Hematopoietic multipotent progenitor cell treated with erythropoietin and hydrocortisone succinate and interleukin-3 and kit ligand, for 17 days (in vitro differentiated cells): ENCODE measurements around the gene CDHR2.

Source experiments
- DNase-seq: peaks from one replicate; pipeline ENCODE4 v3.0.0-alpha.2; 2015; ENCODE audit warnings: low spot score

CDHR2 gene

DNA sequence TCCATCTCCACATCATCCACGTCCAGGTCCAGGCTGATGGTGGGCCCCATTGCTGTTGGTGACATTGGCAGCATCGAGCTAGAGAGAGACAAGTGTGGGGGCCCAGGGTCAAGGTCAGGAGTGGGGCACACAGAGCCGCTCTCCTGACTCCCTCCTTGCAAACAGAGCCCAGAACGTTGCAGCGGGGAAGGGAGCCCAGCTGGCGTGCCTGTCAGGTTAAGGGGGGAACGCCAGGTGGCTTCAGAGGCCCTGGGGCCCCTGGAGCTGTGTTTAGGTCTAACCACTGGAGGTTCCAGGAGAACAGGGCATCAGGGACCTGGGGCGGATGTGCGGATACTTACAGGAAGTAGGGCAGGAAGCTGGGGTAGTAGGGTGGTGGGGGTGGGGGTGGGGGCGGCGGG lies 19.4 kb upstream of the CDHR2 start:
- no peak for DNase-seq

DNA sequence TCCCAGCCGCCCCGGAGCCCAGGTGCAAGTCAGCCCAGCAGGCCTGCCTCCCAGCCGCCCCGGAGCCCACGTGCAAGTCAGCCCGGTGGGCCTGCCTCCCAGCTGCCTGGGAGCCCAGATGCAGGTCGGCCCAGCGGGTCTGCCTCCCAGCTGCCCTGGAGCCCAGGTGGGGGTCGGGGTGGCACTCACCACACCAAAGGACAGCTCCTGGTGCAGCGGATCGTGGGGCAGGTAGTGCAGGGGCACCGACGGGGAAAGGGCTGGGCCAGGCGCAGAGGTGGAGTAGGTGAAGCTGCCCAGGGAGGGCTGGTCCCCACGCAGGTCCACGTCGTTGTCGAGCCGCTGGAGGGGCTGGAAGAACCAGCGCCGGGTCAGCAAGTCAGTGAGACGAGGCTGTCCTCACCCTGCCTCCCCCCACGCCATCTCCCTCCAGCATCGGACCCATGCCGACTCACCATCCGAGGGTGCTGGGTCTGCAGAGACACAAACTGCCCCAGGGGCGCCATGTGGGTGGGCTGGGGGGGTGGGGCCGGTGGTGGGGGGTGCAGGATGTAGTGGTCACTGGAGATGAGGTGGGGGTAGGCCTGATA lies 18.7 kb upstream of the CDHR2 start:
- no peak for DNase-seq

DNA sequence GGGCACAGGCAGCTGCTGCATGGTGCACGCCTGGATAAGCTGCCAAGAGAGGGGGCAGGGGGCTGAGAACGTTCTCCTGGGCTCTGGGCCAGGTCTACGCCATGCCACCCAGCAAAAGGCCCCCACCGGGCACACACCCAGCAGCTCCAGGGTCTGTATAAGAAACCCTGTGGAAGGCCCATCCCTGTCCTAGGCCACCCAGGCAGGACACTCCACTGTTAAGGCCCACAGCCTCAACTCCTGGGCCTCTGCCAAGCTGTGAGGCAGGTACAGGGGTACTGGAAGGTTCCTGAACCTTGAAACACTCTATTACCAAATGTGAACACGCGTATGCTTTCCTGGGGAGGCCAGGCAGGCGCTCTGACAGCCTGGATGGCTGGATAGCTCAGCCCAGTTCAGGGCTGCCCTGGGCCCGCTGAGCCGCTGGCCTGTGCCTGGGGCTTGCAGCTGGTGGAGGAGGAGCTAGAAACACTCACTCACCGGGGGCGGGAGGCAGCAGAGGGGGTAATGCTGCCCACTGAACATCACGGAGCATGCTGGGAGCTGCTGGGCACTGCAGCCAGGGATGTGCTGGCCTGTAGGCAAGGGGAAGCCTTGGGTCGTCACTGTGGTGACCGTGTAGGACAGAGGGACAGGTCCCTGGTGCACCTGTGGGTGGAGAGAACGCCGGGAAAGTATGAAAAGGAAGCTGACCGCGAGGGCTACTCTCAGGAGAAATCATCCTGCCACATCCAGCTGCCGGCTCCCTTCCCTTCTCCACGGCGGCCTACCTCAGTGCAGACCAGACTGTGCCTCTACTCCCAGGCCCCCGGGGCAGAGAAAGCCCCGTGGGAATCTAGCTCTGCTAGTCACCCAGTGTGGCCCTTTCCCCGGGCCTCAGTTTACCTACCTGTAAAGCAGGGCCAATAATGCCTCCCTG lies 17.9 kb upstream of the CDHR2 start:
- no peak for DNase-seq

DNA sequence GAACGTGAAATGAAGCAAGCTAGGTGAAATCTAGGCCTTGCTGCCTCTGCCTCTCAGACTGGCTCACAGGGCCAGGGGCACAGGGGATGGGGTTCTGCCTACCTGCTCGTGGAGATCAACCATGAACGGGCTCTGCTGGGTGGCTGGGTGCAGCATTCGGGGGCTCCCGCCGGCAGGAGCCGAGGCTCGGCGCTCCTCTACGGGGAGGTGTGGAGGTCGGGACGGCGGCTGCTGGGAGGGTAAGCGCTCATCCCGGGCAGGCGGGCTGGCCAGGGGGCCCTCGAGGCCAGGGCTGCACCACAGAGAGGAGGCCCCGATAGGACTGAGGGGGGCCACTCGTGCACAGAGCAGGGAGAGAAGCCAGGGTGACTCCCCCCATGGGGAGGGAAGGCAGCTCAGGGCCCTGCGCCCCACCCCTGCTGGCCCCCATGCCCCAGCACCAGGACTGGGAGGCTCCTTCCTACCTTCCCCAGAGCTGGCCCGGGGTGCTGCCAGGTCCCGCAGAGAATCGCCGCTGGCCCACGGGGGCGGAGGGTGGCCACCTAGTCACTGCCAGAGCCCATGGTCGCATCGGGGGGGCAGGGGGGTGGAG lies 17.1 kb upstream of the CDHR2 start:
- no peak for DNase-seq

- DNase-seq: no peak
These were observed 16.3 kb upstream of the CDHR2 start for GRCh38 chr5:176532795-176533194.

- DNase-seq: no peak
These were observed 15.8 kb upstream of the CDHR2 start for GRCh38 chr5:176533390-176533789.

DNA sequence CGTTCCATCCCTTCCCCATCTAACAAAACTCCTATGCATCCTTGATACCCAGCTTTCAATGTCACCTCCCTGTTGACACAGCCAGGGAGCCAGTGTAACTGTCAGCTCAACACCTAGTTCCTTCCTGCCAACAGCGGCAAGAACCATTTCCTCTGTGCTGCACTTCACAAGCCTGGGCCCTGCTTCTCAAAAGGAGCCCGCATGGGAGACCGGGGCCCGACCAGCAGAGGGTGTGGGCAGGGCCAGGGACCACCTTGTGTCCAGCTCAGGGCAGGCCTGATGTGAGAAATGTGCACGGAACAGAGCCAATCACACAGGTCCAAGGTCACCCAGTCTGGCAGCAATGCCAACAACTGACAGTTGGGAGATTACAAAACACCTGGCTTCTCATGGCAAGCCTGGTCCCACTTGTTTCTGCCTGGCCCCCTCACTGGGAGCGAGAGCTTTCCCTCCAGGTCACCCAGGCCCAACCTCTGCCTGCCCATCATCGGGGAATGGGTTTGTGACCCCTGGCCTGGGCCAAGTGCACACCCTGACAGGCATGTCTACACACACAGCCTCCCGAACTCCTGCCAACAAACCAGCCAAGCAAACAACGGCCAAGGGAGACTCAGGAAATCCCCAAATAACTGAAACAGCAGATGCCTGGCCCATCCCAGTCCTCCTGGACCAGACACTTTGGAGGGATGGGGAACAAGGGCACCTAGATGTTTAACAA lies 15.1 kb upstream of the CDHR2 start:
- DNase-seq: no peak

GRCh38 chr5:176534640-176535039 lies 14.5 kb upstream of the CDHR2 start:
- no peak for DNase-seq

GRCh38 chr5:176535101-176535663 lies 14.0 kb upstream of the CDHR2 start:
- DNase-seq: peak; percentile 55

DNA sequence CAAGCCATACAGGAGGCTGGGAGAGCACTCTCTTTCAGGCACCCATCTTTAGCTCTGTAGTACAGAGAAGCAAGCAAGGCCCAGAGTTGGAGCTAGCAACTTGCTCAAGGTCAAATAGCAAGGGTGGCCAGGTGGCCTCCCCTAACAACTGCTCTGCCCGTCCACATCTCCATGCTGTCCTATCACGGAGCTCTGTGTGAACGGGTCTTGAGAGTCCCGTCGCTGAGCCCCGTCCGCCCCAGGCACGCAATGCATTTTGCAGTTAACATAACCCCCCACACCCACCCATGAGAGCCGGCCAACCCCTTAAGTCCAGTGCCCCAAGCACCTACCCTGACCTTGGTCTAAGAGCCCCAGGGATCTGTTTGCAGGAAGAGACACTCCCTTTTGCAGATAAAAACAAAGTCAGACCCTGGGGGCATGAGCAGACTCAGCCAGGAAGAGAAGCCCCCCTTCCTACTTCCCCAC lies 13.4 kb upstream of the CDHR2 start:
- no peak for DNase-seq

GRCh38 chr5:176536132-176536901 lies 12.8 kb upstream of the CDHR2 start:
- peak; percentile 32 for DNase-seq

DNA sequence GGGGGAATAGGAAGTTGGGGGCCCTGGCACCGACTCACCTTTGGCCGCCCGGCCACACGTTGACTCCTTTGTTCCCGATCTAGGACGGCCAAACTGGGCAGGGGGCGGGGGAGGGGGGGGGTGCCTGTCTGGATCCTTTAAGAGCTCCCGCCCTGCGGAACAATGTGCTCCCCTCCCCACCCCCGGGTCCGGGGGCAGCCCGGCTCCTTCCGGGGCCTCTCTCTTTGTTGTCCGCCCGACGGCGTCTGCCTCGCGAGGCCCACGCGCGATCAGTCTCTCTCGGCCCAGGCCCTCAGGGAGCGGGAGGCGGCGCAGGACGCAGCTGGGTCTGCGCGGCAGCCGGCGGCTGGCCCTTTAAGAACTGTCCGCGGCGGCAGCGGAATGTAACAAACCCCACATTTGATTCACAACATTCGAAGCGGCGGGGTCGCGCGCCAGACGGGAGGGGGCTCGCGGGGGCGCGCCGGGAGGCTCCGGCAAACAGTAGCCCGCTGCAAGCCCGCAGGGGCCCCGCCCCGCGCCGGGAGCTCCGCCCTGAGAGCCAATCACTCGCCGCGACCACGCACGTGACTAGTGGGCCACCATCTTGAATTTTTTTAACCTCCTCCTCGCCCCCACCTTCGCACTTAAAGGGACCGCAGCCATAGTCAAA lies 12.1 kb upstream of the CDHR2 start, which contains the start of gene RNF44:
Gene RNF44 (minus strand): TSS at position 501 of the 652 bp plus-strand sequence. CDS start 4,930 bp downstream, outside the sequence.
- DNase-seq: peak; percentile 97

GRCh38 chr5:176537554-176538229 lies 11.4 kb upstream of the CDHR2 start:
- peak; percentile 99 for DNase-seq

DNA sequence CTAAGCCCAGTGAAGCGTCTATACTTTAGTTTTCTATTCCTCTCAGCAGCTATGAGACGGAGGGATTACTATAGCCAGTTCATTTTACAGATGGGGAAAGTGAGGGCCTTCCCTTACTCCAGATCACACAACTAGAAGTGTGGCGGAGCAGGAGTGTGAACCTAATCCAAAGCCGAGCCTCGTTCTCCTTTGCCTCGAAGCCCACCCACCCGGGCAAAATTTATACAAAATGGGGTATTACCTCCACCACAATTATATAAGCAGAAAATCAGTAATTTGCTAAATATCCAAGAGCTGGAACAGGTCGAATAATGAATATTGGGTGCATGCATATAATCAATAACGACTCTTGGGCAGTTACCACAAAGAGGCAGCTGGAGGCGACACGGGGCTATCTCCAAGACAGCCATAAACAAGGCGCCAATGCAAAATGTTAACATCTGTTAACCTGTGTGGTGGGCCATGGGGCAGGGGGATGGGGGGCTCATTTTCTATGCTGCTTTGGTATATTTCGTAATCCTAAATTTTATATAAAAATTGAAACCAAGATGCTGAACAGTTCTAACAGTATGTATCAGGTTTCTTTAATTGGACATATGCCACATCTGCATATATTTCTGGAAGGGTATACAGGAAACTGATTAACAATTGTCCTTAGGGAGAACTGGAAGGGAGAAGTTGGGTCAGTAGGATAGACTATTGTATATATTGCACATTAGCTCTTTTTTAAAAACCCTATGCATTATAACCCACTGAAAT lies 10.7 kb upstream of the CDHR2 start:
- DNase-seq: no peak

DNA sequence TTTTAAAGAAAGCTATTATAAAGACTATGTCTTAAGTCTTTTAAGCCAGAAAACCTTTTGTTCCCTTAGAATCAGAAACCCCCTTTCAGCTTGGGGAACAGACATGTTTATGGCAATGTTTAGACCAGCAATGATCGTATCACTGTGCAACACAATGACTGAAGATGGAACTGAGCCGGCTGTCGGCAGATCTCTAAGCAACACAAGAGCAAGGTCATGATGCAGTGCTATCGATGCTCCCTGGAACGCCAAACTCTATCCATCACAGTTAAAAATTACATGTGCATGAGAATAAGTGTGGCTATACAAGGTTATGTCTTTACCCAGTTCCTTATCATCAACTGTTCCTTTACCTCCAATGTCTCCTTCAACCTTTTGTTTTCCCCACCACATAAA lies 10.2 kb upstream of the CDHR2 start:
- no peak for DNase-seq

DNA sequence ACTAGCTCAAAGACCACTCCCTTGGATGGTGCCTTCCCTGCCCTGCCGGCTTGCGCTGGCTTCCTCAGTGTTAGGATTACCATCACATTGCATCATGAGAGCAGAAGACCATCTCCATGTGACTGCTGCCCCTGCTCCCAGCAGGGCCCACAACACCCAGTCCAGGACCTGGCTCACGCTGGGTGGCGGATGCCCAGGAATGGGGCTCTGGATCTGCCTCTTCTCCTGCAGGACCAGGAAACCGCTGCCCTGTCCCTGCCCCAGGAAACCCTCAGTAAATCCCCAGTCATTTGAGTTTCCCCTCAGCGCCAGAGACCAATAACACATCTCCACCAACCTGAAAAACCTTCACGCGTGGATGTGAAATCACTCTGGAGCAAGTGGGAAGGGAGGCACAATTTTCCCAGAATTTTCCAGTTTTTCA lies 8.7 kb upstream of the CDHR2 start:
- no peak for DNase-seq

DNA sequence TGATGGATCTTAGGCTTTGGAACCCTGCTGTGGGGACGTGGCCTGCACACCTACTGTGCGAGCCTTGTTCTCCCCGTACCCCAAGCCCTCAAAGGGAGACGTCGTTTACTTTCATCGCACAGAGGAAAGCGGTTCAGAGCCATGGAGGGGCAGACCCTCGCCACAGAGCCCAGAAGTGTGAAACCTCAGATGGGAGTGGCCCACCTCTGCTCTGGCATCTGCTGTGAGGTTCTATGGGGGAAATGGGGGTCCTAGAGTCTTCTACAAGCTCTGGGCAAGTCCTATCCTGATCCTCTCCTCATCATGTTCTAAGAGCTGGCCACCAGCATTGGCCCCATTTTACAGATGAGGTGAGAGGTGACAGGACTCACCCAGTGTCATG lies 8.2 kb upstream of the CDHR2 start:
- DNase-seq: no peak

DNA sequence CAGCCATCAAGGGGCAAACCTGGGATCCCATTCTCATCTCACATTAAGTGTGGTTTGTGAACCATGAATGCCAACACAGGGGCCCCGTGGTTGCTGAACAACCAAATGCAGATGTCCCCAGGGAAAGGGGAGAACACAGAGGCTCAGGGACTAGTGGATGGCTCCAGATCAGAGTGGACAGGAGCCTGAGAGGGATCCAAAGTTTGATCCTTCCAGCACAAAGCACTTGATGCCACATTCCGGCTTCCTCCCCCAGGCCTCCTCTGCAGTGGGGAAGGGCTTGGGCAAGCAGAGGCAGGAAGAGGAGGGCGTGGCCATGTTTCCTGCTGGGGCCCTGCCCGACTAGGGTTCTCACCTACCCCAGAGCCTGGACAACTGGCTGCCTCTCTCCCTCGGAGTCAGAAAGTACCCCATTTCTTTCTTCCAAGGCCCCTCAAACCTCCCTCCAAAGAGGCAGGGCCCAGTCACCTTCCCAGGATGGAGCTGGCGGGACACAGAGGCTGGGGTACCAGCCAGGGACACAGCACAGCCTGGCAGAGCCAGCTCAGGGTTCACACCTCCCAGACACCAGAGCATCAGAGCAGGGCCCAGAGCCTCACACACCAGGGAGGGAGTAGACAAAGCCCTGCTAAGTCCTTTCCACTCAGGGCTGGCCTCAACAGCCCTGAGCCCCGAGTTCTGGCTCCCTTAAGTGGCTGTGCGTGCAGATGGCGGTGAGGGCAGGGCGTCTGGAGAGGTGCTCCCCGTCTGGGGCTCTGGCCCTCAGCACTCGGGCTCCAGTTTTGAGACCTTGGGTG lies 7.6 kb upstream of the CDHR2 start:
- DNase-seq: no peak
